ENCODE results near the gene FILIP1. TPM values are rescaled to one million over a fixed set of nuclear protein-coding genes. Genes with fewer than 3 reads are reported as not detected.

The FILIP1 gene
- total RNA-seq, 2 experiments from 2014 or later, result not detected

DNA sequence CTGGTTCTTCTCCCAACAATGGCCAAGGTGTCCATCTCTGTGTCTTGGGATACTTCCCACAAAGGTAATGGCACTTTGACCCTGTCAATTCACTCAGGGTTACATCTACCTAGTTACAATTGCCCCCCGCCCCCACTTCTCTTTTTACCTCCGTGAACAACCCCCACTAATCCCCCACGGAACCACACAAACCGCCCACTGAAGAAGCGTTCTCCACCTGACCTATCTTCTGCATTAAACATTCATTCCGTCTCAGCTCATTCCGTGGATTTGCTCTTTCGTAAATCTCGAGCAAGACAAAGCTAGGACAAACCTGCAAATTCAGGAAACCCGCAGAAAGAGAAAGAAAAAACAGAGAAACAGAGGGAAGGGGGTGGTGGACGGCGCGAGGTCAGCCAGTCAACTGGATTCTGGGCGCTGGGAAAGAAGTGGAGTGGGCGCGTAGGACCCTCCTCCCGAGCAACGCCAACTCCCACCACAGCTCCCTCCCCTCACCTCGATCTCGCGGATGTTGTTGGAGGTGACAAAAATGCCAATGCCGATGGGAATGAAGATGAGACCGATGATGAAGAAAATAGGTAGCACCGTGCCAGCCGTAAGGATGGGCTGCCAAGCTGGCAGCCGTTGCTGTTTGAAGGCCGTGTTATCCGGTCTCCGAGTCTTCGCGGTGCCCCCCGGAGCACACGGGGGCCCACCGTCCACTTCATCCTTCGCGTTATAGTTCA, 209.5 kb downstream of the FILIP1 start:
- POLR2A ChIA-PET, result interaction anchor here (0.6 to 3.8 kb wide), 11 partner anchors 9 to 1518 kb away, joined by 3 to 36 read pairs (median 3); partner anchors contain the start of gene COX7A2
- Histone ChIP-seq H3K4me1 (ENCODE audit: insufficient read depth, low read length, poor library complexity, severe bottlenecking) (peaks cover 42% of the 10 kb centered on the region), H3K4me2 (ENCODE audit: low read length) (peak overlapping the region; percentile 98), H4K20me1 (ENCODE audit: insufficient read depth, low read length) (peaks cover 22% of the 10 kb centered on the region), H3K4me3 (ENCODE audit: low read depth, low read length, poor library complexity, severe bottlenecking) (peak overlapping the region; percentile 94), H3K9me2 (ENCODE audit: insufficient read depth, low read length) (no peaks in the 10 kb centered on the region), H3K79me2 (ENCODE audit: insufficient read depth, low read depth, low read length) (peaks cover 89% of the 10 kb centered on the region), H3K27ac (ENCODE audit: low read depth, low read length, poor library complexity, severe bottlenecking) (peak overlapping the region; percentile 82), H3K9me3 (ENCODE audit: low read length) (no peaks in the 10 kb centered on the region), H3K36me3 (ENCODE audit: insufficient read depth, low read length) (no peaks in the 10 kb centered on the region), H2AFZ (ENCODE audit: low read length) (peak overlapping the region; percentile 37; the same call in 1 of the 2 replicates)
- CTCF ChIA-PET (ENCODE audit: unreplicated experiment), result interaction anchor here (1.0 to 1.2 kb wide), 4 partner anchors 9 to 40 kb away, joined by 3 to 5 read pairs (median 3); partner anchors contain the start of gene COX7A2
- TF ChIP-seq, protein P1, sequence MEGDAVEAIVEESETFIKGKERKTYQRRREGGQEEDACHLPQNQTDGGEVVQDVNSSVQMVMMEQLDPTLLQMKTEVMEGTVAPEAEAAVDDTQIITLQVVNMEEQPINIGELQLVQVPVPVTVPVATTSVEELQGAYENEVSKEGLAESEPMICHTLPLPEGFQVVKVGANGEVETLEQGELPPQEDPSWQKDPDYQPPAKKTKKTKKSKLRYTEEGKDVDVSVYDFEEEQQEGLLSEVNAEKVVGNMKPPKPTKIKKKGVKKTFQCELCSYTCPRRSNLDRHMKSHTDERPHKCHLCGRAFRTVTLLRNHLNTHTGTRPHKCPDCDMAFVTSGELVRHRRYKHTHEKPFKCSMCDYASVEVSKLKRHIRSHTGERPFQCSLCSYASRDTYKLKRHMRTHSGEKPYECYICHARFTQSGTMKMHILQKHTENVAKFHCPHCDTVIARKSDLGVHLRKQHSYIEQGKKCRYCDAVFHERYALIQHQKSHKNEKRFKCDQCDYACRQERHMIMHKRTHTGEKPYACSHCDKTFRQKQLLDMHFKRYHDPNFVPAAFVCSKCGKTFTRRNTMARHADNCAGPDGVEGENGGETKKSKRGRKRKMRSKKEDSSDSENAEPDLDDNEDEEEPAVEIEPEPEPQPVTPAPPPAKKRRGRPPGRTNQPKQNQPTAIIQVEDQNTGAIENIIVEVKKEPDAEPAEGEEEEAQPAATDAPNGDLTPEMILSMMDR (conservative IDR thresholded peaks at IDR 0.05; ENCODE audit: low read length), result no peak
- TF ChIP-seq EZH2phosphoT487 (IDR thresholded peaks at IDR 0.05; ENCODE audit: borderline replicate concordance, low read depth, low read length), result no peak
- intact Hi-C loops (cut with micrococcal nuclease; ENCODE audit: unreplicated experiment), result loop anchor here (1.0 kb wide), 1 partner anchor 317 kb away; the partner anchor contains the start of gene SENP6
- DNase-seq (ENCODE audit: low spot score), result peak; percentile 17
- BruUV-seq (replicated peaks), result no TSS peak

DNA sequence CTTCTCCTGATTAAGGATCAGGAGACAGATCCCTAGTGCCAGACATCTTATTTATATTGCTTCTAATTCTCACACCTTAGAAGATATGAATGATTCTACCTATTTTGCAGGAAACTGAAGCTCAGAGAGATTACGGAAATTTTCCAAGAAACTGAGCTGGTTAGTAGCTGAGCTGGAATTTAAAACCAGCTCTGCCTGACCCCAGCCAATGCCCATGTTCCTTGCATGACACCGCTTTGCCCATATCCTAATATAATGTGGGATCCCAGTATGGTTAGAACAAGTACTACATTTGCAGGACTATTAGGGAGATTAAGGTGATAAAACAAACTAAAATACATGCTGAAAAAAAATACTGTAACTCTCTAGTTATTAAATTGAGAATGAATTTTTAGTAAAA, 210.9 kb downstream of the FILIP1 start:
- DNase-seq (ENCODE audit: low spot score), result no peak
- H4K20me1 ChIP-seq (ENCODE audit: insufficient read depth, low read length), result peaks cover 22% of the 10 kb centered on the region
- no TSS peak for BruUV-seq (replicated peaks)
- H3K9me3 ChIP-seq (ENCODE audit: low read length), result no peaks in the 10 kb centered on the region
- peaks cover 94% of the 10 kb centered on the region for H3K79me2 ChIP-seq (ENCODE audit: insufficient read depth, low read depth, low read length)
- intact Hi-C loops (cut with micrococcal nuclease; ENCODE audit: unreplicated experiment), result no loop called here
- peaks cover 35% of the 10 kb centered on the region for H3K4me1 ChIP-seq (ENCODE audit: insufficient read depth, low read length, poor library complexity, severe bottlenecking)
- H3K27ac ChIP-seq (ENCODE audit: low read depth, low read length, poor library complexity, severe bottlenecking), result no peak overlapping the region
- TF ChIP-seq, protein P1 (conservative IDR thresholded peaks at IDR 0.05; ENCODE audit: low read length), result no peak
- TF ChIP-seq EZH2phosphoT487 (IDR thresholded peaks at IDR 0.05; ENCODE audit: borderline replicate concordance, low read depth, low read length), result no peak
- no peaks in the 10 kb centered on the region for H3K36me3 ChIP-seq (ENCODE audit: insufficient read depth, low read length)
- ChIA-PET POLR2A (interaction anchor here (0.5 to 3.8 kb wide), 5 partner anchors 11 to 32 kb away, joined by 3 to 36 read pairs (median 3); no protein-coding TSS in a partner anchor), CTCF (ENCODE audit: unreplicated experiment) (interaction anchor here (1.2 kb wide), 1 partner anchor 24 kb away, joined by 3 read pairs; no protein-coding TSS in a partner anchor)
- H3K4me2 ChIP-seq (ENCODE audit: low read length), result peak overlapping the region; percentile 98
- no peak overlapping the region for H2AFZ ChIP-seq (ENCODE audit: low read length)
- peak overlapping the region; percentile 94 for H3K4me3 ChIP-seq (ENCODE audit: low read depth, low read length, poor library complexity, severe bottlenecking)
- H3K9me2 ChIP-seq (ENCODE audit: insufficient read depth, low read length), result no peaks in the 10 kb centered on the region

DNA sequence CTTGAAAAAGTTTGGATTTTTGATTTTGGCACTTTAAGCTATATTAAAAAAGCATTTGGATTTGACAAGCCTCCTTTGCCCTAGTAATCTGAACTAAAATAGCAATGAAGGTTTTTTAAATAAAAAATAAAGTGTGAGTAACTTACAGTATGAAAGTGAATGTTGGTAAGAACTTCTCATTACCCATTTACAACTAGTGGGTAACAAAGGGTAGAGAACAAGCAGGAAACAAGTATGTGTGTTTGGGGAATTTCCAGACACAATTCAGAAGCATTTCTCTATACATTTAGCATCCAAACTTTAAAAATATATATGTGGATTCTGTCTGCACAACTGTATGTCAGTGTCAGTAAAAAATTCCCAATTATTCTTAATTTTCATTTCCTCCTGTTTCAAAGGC, 211.9 kb downstream of the FILIP1 start:
- Histone ChIP-seq H3K4me1 (ENCODE audit: insufficient read depth, low read length, poor library complexity, severe bottlenecking) (peaks cover 25% of the 10 kb centered on the region), H3K36me3 (ENCODE audit: insufficient read depth, low read length) (no peaks in the 10 kb centered on the region; the same call in 1 of the 2 replicates), H3K79me2 (ENCODE audit: insufficient read depth, low read depth, low read length) (peaks cover 96% of the 10 kb centered on the region), H3K4me2 (ENCODE audit: low read length) (peak overlapping the region; percentile 98), H3K4me3 (ENCODE audit: low read depth, low read length, poor library complexity, severe bottlenecking) (peak overlapping the region; percentile 50), H2AFZ (ENCODE audit: low read length) (no peak overlapping the region), H3K9me3 (ENCODE audit: low read length) (no peaks in the 10 kb centered on the region), H3K9me2 (ENCODE audit: insufficient read depth, low read length) (no peaks in the 10 kb centered on the region), H3K27ac (ENCODE audit: low read depth, low read length, poor library complexity, severe bottlenecking) (no peak overlapping the region), H4K20me1 (ENCODE audit: insufficient read depth, low read length) (peaks cover 22% of the 10 kb centered on the region)
- BruUV-seq (replicated peaks), result no TSS peak
- intact Hi-C loops (cut with micrococcal nuclease; ENCODE audit: unreplicated experiment), result no loop called here
- TF ChIP-seq, protein P1 (conservative IDR thresholded peaks at IDR 0.05; ENCODE audit: low read length), result no peak
- no peak for TF ChIP-seq EZH2phosphoT487 (IDR thresholded peaks at IDR 0.05; ENCODE audit: borderline replicate concordance, low read depth, low read length)
- DNase-seq (ENCODE audit: low spot score), result no peak
- ChIA-PET CTCF (ENCODE audit: unreplicated experiment) (no interaction called here), POLR2A (interaction anchor here (1.2 to 1.5 kb wide), 2 partner anchors 14 to 15 kb away, joined by 3 to 5 read pairs; no protein-coding TSS in a partner anchor)

Data from OCI-LY7 (cell line).